Tibial nerve (tissue), 4 donors: ENCODE data around the gene ITPRIPL2.

Source experiments
- EP300 ChIP-seq, 2 donors: sonication (generic); formaldehyde crosslinking; IDR thresholded peaks; one replicate each; pipeline ENCODE4 v1.6.1; 2017; ENCODE audit warnings: antibody characterized with exemption in 2 of 2, mild to moderate bottlenecking in 1 of 2
- POLR2A ChIP-seq, 2 donors: fragments of 450-650 bp; IDR thresholded peaks; one replicate each; pipeline ENCODE4 v1.6.1; 2017; ENCODE audit warnings: antibody characterized with exemption in 2 of 2, mild to moderate bottlenecking in 2 of 2, moderate library complexity in 2 of 2
- TF ChIP-seq, protein P1 (sequence below), 5 experiments: fragments of 200-600 bp in 3 of 5; fragments of 450-650 bp in 2 of 5; sonication (generic) in 3 of 5; IDR thresholded peaks; one replicate each; pipeline ENCODE4 v1.5.1; 2016 to 2019; ENCODE audit warnings: antibody characterized with exemption in 5 of 5, mild to moderate bottlenecking in 3 of 5, moderate library complexity in 2 of 5

DNA sequence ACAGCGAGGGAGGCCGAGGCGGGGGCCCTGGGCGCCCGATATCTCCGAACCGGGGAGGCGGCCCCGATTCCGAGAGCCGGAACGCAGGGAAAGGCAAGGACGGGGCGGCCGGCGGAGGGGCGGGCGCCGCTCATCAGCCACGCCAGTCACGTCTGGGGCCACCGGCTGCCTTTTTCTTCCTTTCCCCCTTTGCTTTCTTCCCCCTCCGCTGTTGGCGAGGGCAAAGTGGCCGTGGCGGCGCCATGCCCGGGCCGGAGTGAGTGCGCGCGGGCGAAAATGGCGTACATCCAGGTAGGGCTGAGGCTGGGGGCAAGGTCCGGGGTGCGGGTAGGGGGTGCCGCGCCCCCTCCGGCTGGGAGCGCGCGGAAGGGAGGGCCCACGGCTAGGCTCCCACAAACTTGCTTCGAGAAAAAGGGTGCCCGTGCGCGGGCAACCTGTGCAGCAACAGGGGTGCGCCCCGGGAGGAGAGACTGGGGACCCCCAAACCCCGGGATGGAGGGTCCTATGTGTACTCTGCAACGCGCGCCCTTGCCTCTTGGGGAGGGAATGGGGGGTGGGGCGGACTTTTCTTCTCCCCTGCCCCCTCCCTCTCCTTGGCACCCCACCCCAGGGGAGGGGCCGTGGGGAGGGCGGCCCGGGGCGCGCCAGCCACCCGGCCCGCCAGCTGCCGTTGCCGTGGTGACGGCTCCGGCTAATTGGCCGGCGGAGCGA lies 54.8 kb downstream of the ITPRIPL2 start:
- TF ChIP-seq POLR2A (IDR thresholded peaks at IDR 0.05) (no peak), EP300 (IDR thresholded peaks at IDR 0.05) (no peak)
- TF ChIP-seq, protein P1, sequence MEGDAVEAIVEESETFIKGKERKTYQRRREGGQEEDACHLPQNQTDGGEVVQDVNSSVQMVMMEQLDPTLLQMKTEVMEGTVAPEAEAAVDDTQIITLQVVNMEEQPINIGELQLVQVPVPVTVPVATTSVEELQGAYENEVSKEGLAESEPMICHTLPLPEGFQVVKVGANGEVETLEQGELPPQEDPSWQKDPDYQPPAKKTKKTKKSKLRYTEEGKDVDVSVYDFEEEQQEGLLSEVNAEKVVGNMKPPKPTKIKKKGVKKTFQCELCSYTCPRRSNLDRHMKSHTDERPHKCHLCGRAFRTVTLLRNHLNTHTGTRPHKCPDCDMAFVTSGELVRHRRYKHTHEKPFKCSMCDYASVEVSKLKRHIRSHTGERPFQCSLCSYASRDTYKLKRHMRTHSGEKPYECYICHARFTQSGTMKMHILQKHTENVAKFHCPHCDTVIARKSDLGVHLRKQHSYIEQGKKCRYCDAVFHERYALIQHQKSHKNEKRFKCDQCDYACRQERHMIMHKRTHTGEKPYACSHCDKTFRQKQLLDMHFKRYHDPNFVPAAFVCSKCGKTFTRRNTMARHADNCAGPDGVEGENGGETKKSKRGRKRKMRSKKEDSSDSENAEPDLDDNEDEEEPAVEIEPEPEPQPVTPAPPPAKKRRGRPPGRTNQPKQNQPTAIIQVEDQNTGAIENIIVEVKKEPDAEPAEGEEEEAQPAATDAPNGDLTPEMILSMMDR (IDR thresholded peaks at IDR 0.05), result no peak
